ENCODE data around the gene STC2. TPM values are rescaled to one million over a fixed set of nuclear protein-coding genes. Genes with fewer than 3 reads are reported as not detected.

The STC2 gene
- total and polyA plus RNA-seq, 2 experiments from 2014 or later: 27.3 to 132 TPM

DNA sequence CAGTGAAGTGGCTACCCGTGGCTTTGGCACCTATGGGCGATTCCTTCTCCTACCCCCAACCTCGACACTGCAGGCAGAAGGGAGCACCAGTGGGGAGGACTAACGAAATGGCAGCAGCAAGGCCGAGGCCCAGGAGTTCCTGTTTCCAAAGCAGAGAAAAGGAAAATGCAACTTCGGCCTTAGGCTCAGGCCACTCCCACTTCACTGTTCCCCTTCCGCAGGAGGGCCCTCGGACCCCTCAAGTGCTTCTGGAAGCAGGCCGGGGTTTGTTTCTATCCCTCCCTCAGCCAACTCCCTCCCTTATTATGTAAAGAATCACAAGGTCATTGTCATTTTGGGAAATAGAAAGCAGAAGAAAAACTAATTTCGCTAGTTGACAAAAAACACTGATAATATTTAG is 56.8 kb downstream of the STC2 start:
- no peak for ATAC-seq
- H3K36me3 Mint-ChIP-seq (ENCODE audit: low read depth): no peaks in the 10 kb centered on the region

More for the DNA sequence above, 56.8 kb downstream of the STC2 start:
- no peaks in the 10 kb centered on the region for H3K9me2 ChIP-seq (ENCODE audit: insufficient read depth)
- Mint-ChIP-seq H3K4me1 (no peaks in the 10 kb centered on the region), H3K9me3 (0 out of 3 replicates have a peak, but pooled peaks cover 3% of the 10 kb centered on the region), H3K4me3 (no peak overlapping the region), H3K27me3 (ENCODE audit: insufficient read depth, low read depth, poor library complexity) (peaks cover 6% of the 10 kb centered on the region), H3K27ac (no peak overlapping the region)
- DNase-seq (ENCODE audit: low spot score): no peak
- no peaks in the 10 kb centered on the region for H3F3A ChIP-seq (replicated peaks; ENCODE audit: low read depth)
- H3K36me3 ChIP-seq (ENCODE audit: insufficient read depth): no peaks in the 10 kb centered on the region
- no peak overlapping the region for H3K27ac ChIP-seq (ENCODE audit: low read depth)
- no peaks in the 10 kb centered on the region for H3K27me3 ChIP-seq (ENCODE audit: insufficient read depth)
- H2AFZ ChIP-seq: no peak overlapping the region
- H3K4me2 ChIP-seq: no peak overlapping the region
- no peaks in the 10 kb centered on the region for H3K4me1 ChIP-seq (ENCODE audit: insufficient read depth)
- TF ChIP-seq, protein P1, sequence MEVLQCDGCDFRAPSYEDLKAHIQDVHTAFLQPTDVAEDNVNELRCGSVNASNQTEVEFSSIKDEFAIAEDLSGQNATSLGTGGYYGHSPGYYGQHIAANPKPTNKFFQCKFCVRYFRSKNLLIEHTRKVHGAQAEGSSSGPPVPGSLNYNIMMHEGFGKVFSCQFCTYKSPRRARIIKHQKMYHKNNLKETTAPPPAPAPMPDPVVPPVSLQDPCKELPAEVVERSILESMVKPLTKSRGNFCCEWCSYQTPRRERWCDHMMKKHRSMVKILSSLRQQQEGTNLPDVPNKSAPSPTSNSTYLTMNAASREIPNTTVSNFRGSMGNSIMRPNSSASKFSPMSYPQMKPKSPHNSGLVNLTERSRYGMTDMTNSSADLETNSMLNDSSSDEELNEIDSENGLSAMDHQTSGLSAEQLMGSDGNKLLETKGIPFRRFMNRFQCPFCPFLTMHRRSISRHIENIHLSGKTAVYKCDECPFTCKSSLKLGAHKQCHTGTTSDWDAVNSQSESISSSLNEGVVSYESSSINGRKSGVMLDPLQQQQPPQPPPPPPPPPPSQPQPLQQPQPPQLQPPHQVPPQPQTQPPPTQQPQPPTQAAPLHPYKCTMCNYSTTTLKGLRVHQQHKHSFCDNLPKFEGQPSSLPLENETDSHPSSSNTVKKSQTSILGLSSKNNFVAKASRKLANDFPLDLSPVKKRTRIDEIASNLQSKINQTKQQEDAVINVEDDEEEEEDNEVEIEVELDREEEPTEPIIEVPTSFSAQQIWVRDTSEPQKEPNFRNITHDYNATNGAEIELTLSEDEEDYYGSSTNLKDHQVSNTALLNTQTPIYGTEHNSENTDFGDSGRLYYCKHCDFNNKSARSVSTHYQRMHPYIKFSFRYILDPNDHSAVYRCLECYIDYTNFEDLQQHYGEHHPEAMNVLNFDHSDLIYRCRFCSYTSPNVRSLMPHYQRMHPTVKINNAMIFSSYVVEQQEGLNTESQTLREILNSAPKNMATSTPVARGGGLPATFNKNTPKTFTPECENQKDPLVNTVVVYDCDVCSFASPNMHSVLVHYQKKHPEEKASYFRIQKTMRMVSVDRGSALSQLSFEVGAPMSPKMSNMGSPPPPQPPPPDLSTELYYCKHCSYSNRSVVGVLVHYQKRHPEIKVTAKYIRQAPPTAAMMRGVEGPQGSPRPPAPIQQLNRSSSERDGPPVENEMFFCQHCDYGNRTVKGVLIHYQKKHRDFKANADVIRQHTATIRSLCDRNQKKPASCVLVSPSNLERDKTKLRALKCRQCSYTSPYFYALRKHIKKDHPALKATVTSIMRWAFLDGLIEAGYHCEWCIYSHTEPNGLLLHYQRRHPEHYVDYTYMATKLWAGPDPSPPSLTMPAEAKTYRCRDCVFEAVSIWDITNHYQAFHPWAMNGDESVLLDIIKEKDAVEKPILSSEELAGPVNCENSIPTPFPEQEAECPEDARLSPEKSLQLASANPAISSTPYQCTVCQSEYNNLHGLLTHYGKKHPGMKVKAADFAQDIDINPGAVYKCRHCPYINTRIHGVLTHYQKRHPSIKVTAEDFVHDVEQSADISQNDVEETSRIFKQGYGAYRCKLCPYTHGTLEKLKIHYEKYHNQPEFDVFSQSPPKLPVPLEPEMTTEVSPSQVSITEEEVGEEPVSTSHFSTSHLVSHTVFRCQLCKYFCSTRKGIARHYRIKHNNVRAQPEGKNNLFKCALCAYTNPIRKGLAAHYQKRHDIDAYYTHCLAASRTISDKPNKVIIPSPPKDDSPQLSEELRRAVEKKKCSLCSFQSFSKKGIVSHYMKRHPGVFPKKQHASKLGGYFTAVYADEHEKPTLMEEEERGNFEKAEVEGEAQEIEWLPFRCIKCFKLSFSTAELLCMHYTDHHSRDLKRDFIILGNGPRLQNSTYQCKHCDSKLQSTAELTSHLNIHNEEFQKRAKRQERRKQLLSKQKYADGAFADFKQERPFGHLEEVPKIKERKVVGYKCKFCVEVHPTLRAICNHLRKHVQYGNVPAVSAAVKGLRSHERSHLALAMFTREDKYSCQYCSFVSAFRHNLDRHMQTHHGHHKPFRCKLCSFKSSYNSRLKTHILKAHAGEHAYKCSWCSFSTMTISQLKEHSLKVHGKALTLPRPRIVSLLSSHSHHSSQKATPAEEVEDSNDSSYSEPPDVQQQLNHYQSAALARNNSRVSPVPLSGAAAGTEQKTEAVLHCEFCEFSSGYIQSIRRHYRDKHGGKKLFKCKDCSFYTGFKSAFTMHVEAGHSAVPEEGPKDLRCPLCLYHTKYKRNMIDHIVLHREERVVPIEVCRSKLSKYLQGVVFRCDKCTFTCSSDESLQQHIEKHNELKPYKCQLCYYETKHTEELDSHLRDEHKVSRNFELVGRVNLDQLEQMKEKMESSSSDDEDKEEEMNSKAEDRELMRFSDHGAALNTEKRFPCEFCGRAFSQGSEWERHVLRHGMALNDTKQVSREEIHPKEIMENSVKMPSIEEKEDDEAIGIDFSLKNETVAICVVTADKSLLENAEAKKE (CRISPR knock-in tag; IDR thresholded peaks at IDR 0.05): no peak
- TF ChIP-seq, protein P2, sequence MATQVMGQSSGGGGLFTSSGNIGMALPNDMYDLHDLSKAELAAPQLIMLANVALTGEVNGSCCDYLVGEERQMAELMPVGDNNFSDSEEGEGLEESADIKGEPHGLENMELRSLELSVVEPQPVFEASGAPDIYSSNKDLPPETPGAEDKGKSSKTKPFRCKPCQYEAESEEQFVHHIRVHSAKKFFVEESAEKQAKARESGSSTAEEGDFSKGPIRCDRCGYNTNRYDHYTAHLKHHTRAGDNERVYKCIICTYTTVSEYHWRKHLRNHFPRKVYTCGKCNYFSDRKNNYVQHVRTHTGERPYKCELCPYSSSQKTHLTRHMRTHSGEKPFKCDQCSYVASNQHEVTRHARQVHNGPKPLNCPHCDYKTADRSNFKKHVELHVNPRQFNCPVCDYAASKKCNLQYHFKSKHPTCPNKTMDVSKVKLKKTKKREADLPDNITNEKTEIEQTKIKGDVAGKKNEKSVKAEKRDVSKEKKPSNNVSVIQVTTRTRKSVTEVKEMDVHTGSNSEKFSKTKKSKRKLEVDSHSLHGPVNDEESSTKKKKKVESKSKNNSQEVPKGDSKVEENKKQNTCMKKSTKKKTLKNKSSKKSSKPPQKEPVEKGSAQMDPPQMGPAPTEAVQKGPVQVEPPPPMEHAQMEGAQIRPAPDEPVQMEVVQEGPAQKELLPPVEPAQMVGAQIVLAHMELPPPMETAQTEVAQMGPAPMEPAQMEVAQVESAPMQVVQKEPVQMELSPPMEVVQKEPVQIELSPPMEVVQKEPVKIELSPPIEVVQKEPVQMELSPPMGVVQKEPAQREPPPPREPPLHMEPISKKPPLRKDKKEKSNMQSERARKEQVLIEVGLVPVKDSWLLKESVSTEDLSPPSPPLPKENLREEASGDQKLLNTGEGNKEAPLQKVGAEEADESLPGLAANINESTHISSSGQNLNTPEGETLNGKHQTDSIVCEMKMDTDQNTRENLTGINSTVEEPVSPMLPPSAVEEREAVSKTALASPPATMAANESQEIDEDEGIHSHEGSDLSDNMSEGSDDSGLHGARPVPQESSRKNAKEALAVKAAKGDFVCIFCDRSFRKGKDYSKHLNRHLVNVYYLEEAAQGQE (IDR thresholded peaks at IDR 0.05; ENCODE audit: unreplicated experiment): no peak
- TF ChIP-seq POLR2AphosphoS5 (IDR thresholded peaks at IDR 0.05; ENCODE audit: low read depth) (no peak), ZNF114 (CRISPR knock-in tag; IDR thresholded peaks at IDR 0.05) (no peak)
- no peak overlapping the region for H3K4me3 ChIP-seq
- no peaks in the 10 kb centered on the region for H3K79me2 ChIP-seq (replicated peaks; ENCODE audit: insufficient read depth)
- no peaks in the 10 kb centered on the region; the same call in 1 of the 2 replicates for H4K20me1 ChIP-seq (replicated peaks; ENCODE audit: insufficient read depth)

Measured in GM23338 (cell line).